ENCODE measurements around the gene SLC24A4. TPM values are rescaled to one million over a fixed set of nuclear protein-coding genes. Genes with fewer than 3 reads are reported as not detected.

SLC24A4 gene
- polyA plus RNA-seq, 1 donor from 2014 or later, result 0.17 TPM

DNA sequence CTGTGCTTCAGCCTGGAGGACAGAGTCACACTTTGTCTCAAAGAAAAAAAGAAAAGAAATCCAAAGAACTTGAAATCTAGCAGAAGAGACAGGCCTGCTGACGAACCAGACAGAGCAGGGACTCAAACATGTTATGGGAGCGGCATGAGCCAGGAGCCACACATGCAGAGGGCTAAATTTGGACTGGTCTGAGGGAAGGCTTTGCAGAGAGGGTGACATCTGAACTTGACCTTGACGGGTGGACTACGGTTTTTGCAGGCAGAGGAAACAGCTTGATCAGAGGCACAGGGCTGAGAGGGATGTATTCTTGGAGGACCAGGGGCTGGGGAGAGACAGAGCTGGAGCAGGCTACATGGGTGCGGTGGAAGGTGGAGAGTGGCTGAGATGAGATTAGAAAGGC is 20.5 kb upstream of the SLC24A4 start:
- Histone ChIP-seq H2AFZ (ENCODE audit: low read depth, low read length) (no peak overlapping the region), H3K9me2 (ENCODE audit: insufficient read depth, low read length) (no peaks in the 10 kb centered on the region), H3K79me2 (replicated peaks; ENCODE audit: insufficient read depth, low read length) (no peaks in the 10 kb centered on the region), H3K4me2 (ENCODE audit: low read length) (no peak overlapping the region), H4K20me1 (ENCODE audit: insufficient read depth) (no peaks in the 10 kb centered on the region), H3K27ac (ENCODE audit: low read length) (no peak overlapping the region), H3K36me3 (ENCODE audit: insufficient read depth, low read length) (no peaks in the 10 kb centered on the region), H3K4me3 (ENCODE audit: low read length) (no peak overlapping the region), H3K27me3 (ENCODE audit: insufficient read depth, low read depth, low read length) (no peaks in the 10 kb centered on the region), H3K9ac (ENCODE audit: low read length) (no peak overlapping the region), H3F3A (ENCODE audit: insufficient read depth, low read length, poor library complexity, severe bottlenecking) (no peaks in the 10 kb centered on the region), H3K9me3 (ENCODE audit: low read length) (no peaks in the 10 kb centered on the region)
- TF ChIP-seq MXI1 (conservative IDR thresholded peaks at IDR 0.05; ENCODE audit: poor library complexity, severe bottlenecking) (no peak), TAF1 (IDR thresholded peaks at IDR 0.05; ENCODE audit: low read depth) (no peak), EZH2 (IDR thresholded peaks at IDR 0.05; ENCODE audit: borderline replicate concordance, insufficient read depth, low read length, poor library complexity, severe bottlenecking) (no peak), RAD21 (conservative IDR thresholded peaks at IDR 0.05) (no peak)
- TF ChIP-seq, protein P1, sequence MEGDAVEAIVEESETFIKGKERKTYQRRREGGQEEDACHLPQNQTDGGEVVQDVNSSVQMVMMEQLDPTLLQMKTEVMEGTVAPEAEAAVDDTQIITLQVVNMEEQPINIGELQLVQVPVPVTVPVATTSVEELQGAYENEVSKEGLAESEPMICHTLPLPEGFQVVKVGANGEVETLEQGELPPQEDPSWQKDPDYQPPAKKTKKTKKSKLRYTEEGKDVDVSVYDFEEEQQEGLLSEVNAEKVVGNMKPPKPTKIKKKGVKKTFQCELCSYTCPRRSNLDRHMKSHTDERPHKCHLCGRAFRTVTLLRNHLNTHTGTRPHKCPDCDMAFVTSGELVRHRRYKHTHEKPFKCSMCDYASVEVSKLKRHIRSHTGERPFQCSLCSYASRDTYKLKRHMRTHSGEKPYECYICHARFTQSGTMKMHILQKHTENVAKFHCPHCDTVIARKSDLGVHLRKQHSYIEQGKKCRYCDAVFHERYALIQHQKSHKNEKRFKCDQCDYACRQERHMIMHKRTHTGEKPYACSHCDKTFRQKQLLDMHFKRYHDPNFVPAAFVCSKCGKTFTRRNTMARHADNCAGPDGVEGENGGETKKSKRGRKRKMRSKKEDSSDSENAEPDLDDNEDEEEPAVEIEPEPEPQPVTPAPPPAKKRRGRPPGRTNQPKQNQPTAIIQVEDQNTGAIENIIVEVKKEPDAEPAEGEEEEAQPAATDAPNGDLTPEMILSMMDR (IDR thresholded peaks at IDR 0.05; ENCODE audit: poor library complexity, severe bottlenecking), result no peak

DNA sequence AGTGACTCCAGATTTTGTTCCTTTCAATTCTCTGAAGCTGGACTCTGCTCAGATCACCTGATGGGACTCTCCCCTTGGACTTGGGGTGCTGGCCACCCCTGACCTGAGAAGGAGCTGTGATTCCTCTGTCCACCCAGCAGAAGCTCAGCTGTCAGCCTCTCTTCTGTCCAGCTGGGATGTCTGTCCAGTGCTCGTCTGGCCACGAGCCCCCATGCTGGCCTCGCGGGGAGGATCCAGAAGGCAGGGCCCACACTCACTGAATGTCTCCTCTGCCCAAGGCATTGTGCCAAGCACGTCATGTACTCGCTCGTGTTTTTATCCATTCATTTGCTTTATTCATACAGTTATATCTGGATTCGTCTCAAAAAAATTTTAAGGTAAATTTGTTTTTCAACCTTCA is 14.2 kb upstream of the SLC24A4 start:
- Histone ChIP-seq H3K9me3 (ENCODE audit: low read length) (no peaks in the 10 kb centered on the region), H3K4me2 (ENCODE audit: low read length) (no peak overlapping the region), H3K36me3 (ENCODE audit: insufficient read depth, low read length) (no peaks in the 10 kb centered on the region), H3K9ac (ENCODE audit: low read length) (no peak overlapping the region), H2AFZ (ENCODE audit: low read depth, low read length) (no peak overlapping the region), H4K20me1 (ENCODE audit: insufficient read depth) (no peaks in the 10 kb centered on the region), H3K79me2 (replicated peaks; ENCODE audit: insufficient read depth, low read length) (no peaks in the 10 kb centered on the region), H3K27me3 (ENCODE audit: insufficient read depth, low read depth, low read length) (no peaks in the 10 kb centered on the region), H3K4me3 (ENCODE audit: low read length) (no peak overlapping the region), H3K9me2 (ENCODE audit: insufficient read depth, low read length) (no peaks in the 10 kb centered on the region), H3F3A (ENCODE audit: insufficient read depth, low read length, poor library complexity, severe bottlenecking) (no peaks in the 10 kb centered on the region), H3K27ac (ENCODE audit: low read length) (no peak overlapping the region)
- TF ChIP-seq MXI1 (conservative IDR thresholded peaks at IDR 0.05; ENCODE audit: poor library complexity, severe bottlenecking) (no peak), POLR2AphosphoS5 (IDR thresholded peaks at IDR 0.05) (no peak)
- TF ChIP-seq, protein P1 (IDR thresholded peaks at IDR 0.05; ENCODE audit: poor library complexity, severe bottlenecking), result no peak
- TF ChIP-seq, protein P2, sequence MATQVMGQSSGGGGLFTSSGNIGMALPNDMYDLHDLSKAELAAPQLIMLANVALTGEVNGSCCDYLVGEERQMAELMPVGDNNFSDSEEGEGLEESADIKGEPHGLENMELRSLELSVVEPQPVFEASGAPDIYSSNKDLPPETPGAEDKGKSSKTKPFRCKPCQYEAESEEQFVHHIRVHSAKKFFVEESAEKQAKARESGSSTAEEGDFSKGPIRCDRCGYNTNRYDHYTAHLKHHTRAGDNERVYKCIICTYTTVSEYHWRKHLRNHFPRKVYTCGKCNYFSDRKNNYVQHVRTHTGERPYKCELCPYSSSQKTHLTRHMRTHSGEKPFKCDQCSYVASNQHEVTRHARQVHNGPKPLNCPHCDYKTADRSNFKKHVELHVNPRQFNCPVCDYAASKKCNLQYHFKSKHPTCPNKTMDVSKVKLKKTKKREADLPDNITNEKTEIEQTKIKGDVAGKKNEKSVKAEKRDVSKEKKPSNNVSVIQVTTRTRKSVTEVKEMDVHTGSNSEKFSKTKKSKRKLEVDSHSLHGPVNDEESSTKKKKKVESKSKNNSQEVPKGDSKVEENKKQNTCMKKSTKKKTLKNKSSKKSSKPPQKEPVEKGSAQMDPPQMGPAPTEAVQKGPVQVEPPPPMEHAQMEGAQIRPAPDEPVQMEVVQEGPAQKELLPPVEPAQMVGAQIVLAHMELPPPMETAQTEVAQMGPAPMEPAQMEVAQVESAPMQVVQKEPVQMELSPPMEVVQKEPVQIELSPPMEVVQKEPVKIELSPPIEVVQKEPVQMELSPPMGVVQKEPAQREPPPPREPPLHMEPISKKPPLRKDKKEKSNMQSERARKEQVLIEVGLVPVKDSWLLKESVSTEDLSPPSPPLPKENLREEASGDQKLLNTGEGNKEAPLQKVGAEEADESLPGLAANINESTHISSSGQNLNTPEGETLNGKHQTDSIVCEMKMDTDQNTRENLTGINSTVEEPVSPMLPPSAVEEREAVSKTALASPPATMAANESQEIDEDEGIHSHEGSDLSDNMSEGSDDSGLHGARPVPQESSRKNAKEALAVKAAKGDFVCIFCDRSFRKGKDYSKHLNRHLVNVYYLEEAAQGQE (IDR thresholded peaks at IDR 0.05; ENCODE audit: borderline replicate concordance), result no peak

All from neural cell (in vitro differentiated cells).